ENCODE results near the gene DIDO1.
"Not testable (repeated sequence)": the region's sequence is repeated elsewhere in the genome, so short reads cannot be mapped to it uniquely, and the experiment has no call there.

DIDO1 gene

GRCh38 chr20:62925420-62926228 lies 681 bp downstream of the DIDO1 start:
- DNase-seq: peak; percentile 46

GRCh38 chr20:62925076-62925419 lies 1.3 kb downstream of the DIDO1 start:
- no peak for DNase-seq

- DNase-seq: no peak
Measured at GRCh38 chr20:62924442-62925075, 1.7 kb downstream of the DIDO1 start.

GRCh38 chr20:62923669-62924441 lies 2.5 kb downstream of the DIDO1 start:
- no peak for DNase-seq

- DNase-seq: not testable (repeated sequence)
Measured at GRCh38 chr20:62923059-62923668, 3.1 kb downstream of the DIDO1 start.

GRCh38 chr20:62922451-62922921 lies 3.8 kb downstream of the DIDO1 start:
- DNase-seq: no peak

GRCh38 chr20:62921119-62921687 lies 5.1 kb downstream of the DIDO1 start:
- peak; percentile 61 for DNase-seq

- no peak for DNase-seq
Measured at GRCh38 chr20:62920039-62920645, 6.2 kb downstream of the DIDO1 start.

GRCh38 chr20:62918831-62919230 lies 7.5 kb downstream of the DIDO1 start:
- DNase-seq: no peak

GRCh38 chr20:62918147-62918546 lies 8.2 kb downstream of the DIDO1 start:
- no peak for DNase-seq

- no peak for DNase-seq
Measured at GRCh38 chr20:62917720-62918119, 8.6 kb downstream of the DIDO1 start.

GRCh38 chr20:62916703-62917476 lies 9.4 kb downstream of the DIDO1 start:
- DNase-seq: no peak

- peak; percentile 47 for DNase-seq
Measured at GRCh38 chr20:62914970-62915457, 11.3 kb downstream of the DIDO1 start.

- no peak for DNase-seq
Measured at GRCh38 chr20:62914436-62914835, 11.9 kb downstream of the DIDO1 start.

GRCh38 chr20:62913043-62913630 lies 13.2 kb downstream of the DIDO1 start:
- no peak for DNase-seq

- no peak for DNase-seq
Measured at GRCh38 chr20:62911701-62912280, 14.5 kb downstream of the DIDO1 start.

GRCh38 chr20:62910777-62911497 lies 15.4 kb downstream of the DIDO1 start:
- no peak for DNase-seq

GRCh38 chr20:62910217-62910766 lies 16.0 kb downstream of the DIDO1 start:
- DNase-seq: no peak

GRCh38 chr20:62908971-62909791 lies 17.1 kb downstream of the DIDO1 start:
- peak; percentile 91 for DNase-seq
